Fibroblast of lung (primary cell): ENCODE data around the gene TMEM63C.

Experiments used
- CTCF ChIP-seq, 2 donors: IDR thresholded peaks in 1 of 2; conservative IDR thresholded peaks in 1 of 2; 1 replicate in 1 of 2; 2 replicates in 1 of 2; pipeline ENCODE4 v1.5.1; 2011 to 2012; ENCODE audit warnings: low read length in 2 of 2, control low read depth in 1 of 2, inconsistent platforms in 1 of 2, low read depth in 1 of 2, mild to moderate bottlenecking in 1 of 2
- EZH2 ChIP-seq: IDR thresholded peaks from 2 replicates; pipeline ENCODE4 v1.5.1; 2012; ENCODE audit warnings: low read length, control low read depth, mild to moderate bottlenecking; ENCODE audit errors: missing control alignments

GRCh38 chr14:77148510-77149231 lies 32.9 kb upstream of the TMEM63C start:
- no peak for TF ChIP-seq CTCF (conservative IDR thresholded peaks at IDR 0.05 in 1 of 2, IDR thresholded peaks at IDR 0.05 in 1 of 2; ENCODE audit: low read depth in 1 of 2, low read length in 2 of 2)
- TF ChIP-seq EZH2: no peak
